HCT116 (cell line): Measurements from ENCODE around the gene ANKRD23.

Experiments used
- CTCF ChIP-seq, 3 experiments: fragments of 200-600 bp in 1 of 3; sonication (generic) in 1 of 3; IDR thresholded peaks in 2 of 3; conservative IDR thresholded peaks in 1 of 3; 2 replicates each; pipeline ENCODE4 v1.5.1; 2012 to 2017; ENCODE audit warnings: low read depth in 2 of 3, low read length in 2 of 3, antibody characterized with exemption in 1 of 3, borderline replicate concordance in 1 of 3, control low read depth in 1 of 3, mild to moderate bottlenecking in 1 of 3, mixed read lengths in 1 of 3, mixed run types in 1 of 3, moderate library complexity in 1 of 3; ENCODE audit not compliant: insufficient read depth in 1 of 3
- EGR1 ChIP-seq: IDR thresholded peaks from 2 replicates; pipeline ENCODE4 v1.6.1; 2012; ENCODE audit warnings: low read depth
- ELF1 ChIP-seq: IDR thresholded peaks from 2 replicates; pipeline ENCODE4 v1.6.1; 2012; ENCODE audit warnings: low read depth, borderline replicate concordance
- EZH2phosphoT487 ChIP-seq: fragments of 200-600 bp; IDR thresholded peaks from 2 replicates; pipeline ENCODE4 v1.6.1; 2018; ENCODE audit warnings: antibody characterized with exemption, borderline replicate concordance
- FOSL1 ChIP-seq: IDR thresholded peaks from 2 replicates; pipeline ENCODE4 v1.6.1; 2012; ENCODE audit warnings: low read depth
- MAX ChIP-seq: IDR thresholded peaks from 2 replicates; pipeline ENCODE4 v1.6.1; 2012
- POLR2A ChIP-seq: IDR thresholded peaks from 2 replicates; pipeline ENCODE4 v1.7.0; 2011; ENCODE audit warnings: borderline replicate concordance; ENCODE audit not compliant: insufficient read depth, insufficient read length; ENCODE audit errors: extremely low read depth
- POLR2AphosphoS5 ChIP-seq: IDR thresholded peaks from 2 replicates; pipeline ENCODE4 v1.6.1; 2011; ENCODE audit warnings: mild to moderate bottlenecking, low read depth, low read length, moderate library complexity
- REST ChIP-seq: IDR thresholded peaks from 2 replicates; pipeline ENCODE4 v1.6.1; 2012; ENCODE audit warnings: low read depth
- SP1 ChIP-seq: IDR thresholded peaks from 2 replicates; pipeline ENCODE4 v1.6.1; 2012; ENCODE audit warnings: low read depth
- ZNF274 ChIP-seq: fragments of 200-500 bp; sonication (Bioruptor generic); IDR thresholded peaks from 2 replicates; pipeline ENCODE4 v1.6.1; 2014; ENCODE audit warnings: mild to moderate bottlenecking, low read depth, low read length, inconsistent platforms

GRCh38 chr2:96860065-96861029 lies 16.5 kb upstream of the ANKRD23 start:
- TF ChIP-seq MAX (no peak), CTCF (IDR thresholded peaks at IDR 0.05 in 2 of 3, conservative IDR thresholded peaks at IDR 0.05 in 1 of 3; ENCODE audit: borderline replicate concordance in 1 of 3, insufficient read depth in 1 of 3, low read depth in 2 of 3, low read length in 2 of 3) (no peak), FOSL1 (no peak), SP1 (no peak), EZH2phosphoT487 (no peak), EGR1 (no peak), REST (no peak), POLR2AphosphoS5 (no peak), POLR2A (no peak), ELF1 (no peak), ZNF274 (no peak)
